MM.1S (cell line): ENCODE results near the gene HSD11B2.

Experiments used
- DNase-seq: peaks from one replicate; pipeline ENCODE4 v3.0.0-alpha.2; 2015
- H2AFZ ChIP-seq: fragments of 300-600 bp; sonication (generic); 2 replicates; pipeline ENCODE4 v1.6.0; 2016; ENCODE audit warnings: antibody characterized with exemption, low read length
- H3F3A ChIP-seq: fragments of 300-600 bp; sonication (generic); 2 replicates; pipeline ENCODE4 v1.6.1; 2016; ENCODE audit warnings: mild to moderate bottlenecking, antibody characterized with exemption, low read length, moderate library complexity, mixed read lengths; ENCODE audit not compliant: insufficient read depth
- H3K27ac ChIP-seq: fragments of 300-600 bp; sonication (generic); 2 replicates; pipeline ENCODE4 v1.5.1; 2016; ENCODE audit warnings: mild to moderate bottlenecking, low read length
- H3K27me3 ChIP-seq: fragments of 300-600 bp; sonication (generic); replicated peaks from 2 replicates; pipeline ENCODE4 v1.6.0; 2016; ENCODE audit warnings: low read length; ENCODE audit not compliant: insufficient read depth
- H3K36me3 ChIP-seq: fragments of 300-600 bp; sonication (generic); replicated peaks from 2 replicates; pipeline ENCODE4 v1.6.1; 2016; ENCODE audit warnings: mild to moderate bottlenecking, low read length, mixed read lengths; ENCODE audit not compliant: insufficient read depth
- H3K4me1 ChIP-seq: fragments of 300-600 bp; sonication (generic); 2 replicates; pipeline ENCODE4 v1.6.1; 2016; ENCODE audit warnings: low read length, mixed read lengths
- H3K4me2 ChIP-seq: fragments of 300-600 bp; sonication (generic); 2 replicates; pipeline ENCODE4 v1.6.0; 2016; ENCODE audit warnings: low read depth, low read length
- H3K4me3 ChIP-seq: fragments of 300-600 bp; sonication (generic); 2 replicates; pipeline ENCODE4 v1.5.1; 2016; ENCODE audit warnings: low read length, mixed read lengths
- H3K79me2 ChIP-seq: fragments of 300-600 bp; sonication (generic); 2 replicates; pipeline ENCODE4 v1.6.1; 2016; ENCODE audit warnings: mixed run types, low read length, mixed read lengths
- H3K9ac ChIP-seq: fragments of 300-600 bp; sonication (generic); 2 replicates; pipeline ENCODE4 v1.6.1; 2016; ENCODE audit warnings: low read length, mixed read lengths
- H3K9me2 ChIP-seq: fragments of 300-600 bp; sonication (generic); replicated peaks from 2 replicates; pipeline ENCODE4 v1.6.1; 2016; ENCODE audit warnings: mild to moderate bottlenecking, low read length, mixed read lengths; ENCODE audit not compliant: insufficient read depth
- H3K9me3 ChIP-seq: fragments of 300-600 bp; sonication (generic); replicated peaks from 2 replicates; pipeline ENCODE4 v1.6.1; 2016; ENCODE audit warnings: mild to moderate bottlenecking, low read length, mixed read lengths; ENCODE audit not compliant: insufficient read depth
- H4K20me1 ChIP-seq: fragments of 300-600 bp; sonication (generic); 2 replicates; pipeline ENCODE4 v1.6.1; 2016; ENCODE audit warnings: mild to moderate bottlenecking, low read length, moderate library complexity, mixed read lengths; ENCODE audit not compliant: insufficient read depth
- CTCF ChIP-seq: fragments of 300-600 bp; sonication (generic); IDR thresholded peaks from 2 replicates; pipeline ENCODE4 v1.5.1; 2016; ENCODE audit warnings: antibody characterized with exemption, low read length, mixed read lengths
- EZH2 ChIP-seq: fragments of 300-600 bp; sonication (generic); optimal IDR thresholded peaks from 2 replicates; pipeline ENCODE3; 2017; ENCODE audit warnings: low read depth, mild to moderate bottlenecking, antibody characterized with exemption, low read length, mixed read lengths
- EZH2phosphoT487 ChIP-seq: fragments of 300-600 bp; sonication (generic); IDR thresholded peaks from 2 replicates; pipeline ENCODE4 v1.6.1; 2018; ENCODE audit warnings: antibody characterized with exemption, low read length

Gene HSD11B2

GRCh38 chr16:67419931-67420330 is 11.0 kb upstream of the HSD11B2 start:
- TF ChIP-seq EZH2phosphoT487 (no peak), CTCF (no peak), EZH2 (no peak)
- Histone ChIP-seq H4K20me1 (no peaks in the 10 kb centered on the region), H3F3A (no peaks in the 10 kb centered on the region), H3K4me1 (0 out of 2 replicates have a peak, but pooled peaks cover 3% of the 10 kb centered on the region), H2AFZ (no peak overlapping the region), H3K27ac (no peak overlapping the region), H3K4me2 (no peak overlapping the region), H3K79me2 (no peaks in the 10 kb centered on the region), H3K27me3 (peaks cover 37% of the 10 kb centered on the region), H3K36me3 (no peaks in the 10 kb centered on the region), H3K9me2 (no peaks in the 10 kb centered on the region), H3K4me3 (no peak overlapping the region), H3K9ac (no peak overlapping the region), H3K9me3 (no peaks in the 10 kb centered on the region)
- DNase-seq: no peak

- Histone ChIP-seq H3F3A (no peaks in the 10 kb centered on the region), H3K4me1 (0 out of 2 replicates have a peak, but pooled peaks cover 3% of the 10 kb centered on the region), H3K9ac (no peak overlapping the region), H3K27me3 (peaks cover 48% of the 10 kb centered on the region), H3K4me3 (no peak overlapping the region), H3K27ac (no peak overlapping the region), H3K79me2 (no peaks in the 10 kb centered on the region), H3K9me2 (no peaks in the 10 kb centered on the region), H3K9me3 (no peaks in the 10 kb centered on the region), H2AFZ (no peak overlapping the region), H3K4me2 (no peak overlapping the region), H4K20me1 (no peaks in the 10 kb centered on the region), H3K36me3 (no peaks in the 10 kb centered on the region)
- DNase-seq: no peak
- TF ChIP-seq CTCF (no peak), EZH2phosphoT487 (no peak), EZH2 (no peak)
Measured at GRCh38 chr16:67421030-67421429, 9.9 kb upstream of the HSD11B2 start.

GRCh38 chr16:67423015-67423414 is 7.9 kb upstream of the HSD11B2 start:
- Histone ChIP-seq H3K4me3 (no peak overlapping the region), H4K20me1 (no peaks in the 10 kb centered on the region), H3K4me2 (no peak overlapping the region), H3K79me2 (no peaks in the 10 kb centered on the region), H3K36me3 (no peaks in the 10 kb centered on the region), H3K4me1 (no peaks in the 10 kb centered on the region), H3F3A (no peaks in the 10 kb centered on the region), H3K9me2 (no peaks in the 10 kb centered on the region), H3K9ac (no peak overlapping the region), H3K9me3 (no peaks in the 10 kb centered on the region), H2AFZ (no peak overlapping the region), H3K27me3 (peaks cover 51% of the 10 kb centered on the region), H3K27ac (no peak overlapping the region)
- DNase-seq: no peak
- TF ChIP-seq CTCF: no peak
- no peak for TF ChIP-seq EZH2phosphoT487
- no peak for TF ChIP-seq EZH2
